ENCODE results near the gene F2RL1. TPM values are rescaled to one million over a fixed set of nuclear protein-coding genes. Genes with fewer than 3 reads are reported as not detected.
"Not testable (repeated sequence)": the region's sequence is repeated elsewhere in the genome, so short reads cannot be mapped to it uniquely, and the experiment has no call there.

Gene F2RL1
- total and polyA plus RNA-seq, 7 donors: 0.04 to 0.17 (median 0.08) TPM

GRCh38 chr5:76820526-76820890, 1.7 kb downstream of the F2RL1 start:
- TF ChIP-seq, protein P1, sequence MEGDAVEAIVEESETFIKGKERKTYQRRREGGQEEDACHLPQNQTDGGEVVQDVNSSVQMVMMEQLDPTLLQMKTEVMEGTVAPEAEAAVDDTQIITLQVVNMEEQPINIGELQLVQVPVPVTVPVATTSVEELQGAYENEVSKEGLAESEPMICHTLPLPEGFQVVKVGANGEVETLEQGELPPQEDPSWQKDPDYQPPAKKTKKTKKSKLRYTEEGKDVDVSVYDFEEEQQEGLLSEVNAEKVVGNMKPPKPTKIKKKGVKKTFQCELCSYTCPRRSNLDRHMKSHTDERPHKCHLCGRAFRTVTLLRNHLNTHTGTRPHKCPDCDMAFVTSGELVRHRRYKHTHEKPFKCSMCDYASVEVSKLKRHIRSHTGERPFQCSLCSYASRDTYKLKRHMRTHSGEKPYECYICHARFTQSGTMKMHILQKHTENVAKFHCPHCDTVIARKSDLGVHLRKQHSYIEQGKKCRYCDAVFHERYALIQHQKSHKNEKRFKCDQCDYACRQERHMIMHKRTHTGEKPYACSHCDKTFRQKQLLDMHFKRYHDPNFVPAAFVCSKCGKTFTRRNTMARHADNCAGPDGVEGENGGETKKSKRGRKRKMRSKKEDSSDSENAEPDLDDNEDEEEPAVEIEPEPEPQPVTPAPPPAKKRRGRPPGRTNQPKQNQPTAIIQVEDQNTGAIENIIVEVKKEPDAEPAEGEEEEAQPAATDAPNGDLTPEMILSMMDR (IDR thresholded peaks at IDR 0.05): no peak
- ATAC-seq (no peak), DNase-seq (no peak)
- H3K4me1 ChIP-seq: no peaks in the 10 kb centered on the region
- WGBS, 3 donors: 56 to 58% (median 58%) methylated on average over 2 of the region's 2 CpGs
- peaks cover 0 to 35% (median 11%) of the 10 kb centered on the region in 3 donors for H3K27me3 ChIP-seq (ENCODE audit: insufficient read depth in 3 of 3, low read length in 2 of 3)
- no peak overlapping the region for H3K4me3 ChIP-seq
- H3K9me3 ChIP-seq: no peaks in the 10 kb centered on the region
- H3K36me3 ChIP-seq (ENCODE audit: insufficient read depth in 1 of 2, low read depth in 1 of 2): no peaks in the 10 kb centered on the region
- H3K27ac ChIP-seq: no peak overlapping the region
- intact Hi-C loops (cut with DNase I): no loop called here

- intact Hi-C loops (cut with DNase I): no loop called here
- 48 to 66% (median 63%) methylated on average over 4 of the region's 4 CpGs for WGBS, 3 donors
These were observed 2.3 kb downstream of the F2RL1 start for GRCh38 chr5:76821136-76821535.

GRCh38 chr5:76822105-76822731, 3.4 kb downstream of the F2RL1 start:
- intact Hi-C loops (cut with DNase I); ATAC-seq; H3K4me3 ChIP-seq; H3K36me3 ChIP-seq (ENCODE audit: insufficient read depth in 1 of 2, low read depth in 1 of 2); H3K27ac ChIP-seq; H3K9me3 ChIP-seq; DNase-seq; H3K4me1 ChIP-seq: not testable (repeated sequence)
- peaks cover 0 to 35% (median 11%) of the 10 kb centered on the region in 3 donors for H3K27me3 ChIP-seq (ENCODE audit: insufficient read depth in 3 of 3, low read length in 2 of 3)
- WGBS, 3 donors: 74 to 81% (median 79%) methylated on average over 7 of the region's 7 CpGs

More at GRCh38 chr5:76821136-76821535, 2.3 kb downstream of the F2RL1 start:
- TF ChIP-seq, protein P1 (IDR thresholded peaks at IDR 0.05): no peak
- Histone ChIP-seq H3K4me3 (no peak overlapping the region), H3K4me1 (no peaks in the 10 kb centered on the region), H3K27ac (no peak overlapping the region), H3K36me3 (ENCODE audit: insufficient read depth in 1 of 2, low read depth in 1 of 2) (no peaks in the 10 kb centered on the region), H3K9me3 (no peaks in the 10 kb centered on the region), H3K27me3 (ENCODE audit: insufficient read depth in 3 of 3, low read length in 2 of 3) (peaks cover 0 to 35% (median 11%) of the 10 kb centered on the region in 3 donors)
- ATAC-seq (no peak), DNase-seq (no peak)

GRCh38 chr5:76826416-76826815, 7.6 kb downstream of the F2RL1 start:
- ATAC-seq; DNase-seq; intact Hi-C loops (cut with DNase I): not testable (repeated sequence)

DNA sequence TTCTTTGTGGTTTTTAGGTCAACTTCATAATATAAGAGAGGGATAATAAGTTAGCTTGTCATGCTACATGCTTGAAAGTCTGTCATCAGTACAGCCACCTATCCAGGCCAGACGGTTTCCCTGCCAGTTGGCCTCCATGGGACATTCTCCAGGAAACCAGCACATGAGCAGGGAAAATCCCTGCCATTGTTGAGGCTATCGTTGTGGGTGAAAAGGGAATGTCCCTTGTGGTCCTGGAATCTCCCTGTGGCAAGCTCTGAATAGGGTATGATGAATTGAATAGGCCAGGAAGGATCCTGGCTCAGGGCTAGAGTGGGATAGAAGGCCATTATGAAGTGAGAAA, 12.3 kb downstream of the F2RL1 start:
- TF ChIP-seq, protein P1 (IDR thresholded peaks at IDR 0.05): no peak
- H3K27ac ChIP-seq: no peak overlapping the region
- H3K9me3 ChIP-seq: no peaks in the 10 kb centered on the region
- intact Hi-C loops (cut with DNase I): no loop called here
- 15 to 22% (median 21%) methylated on average over 2 of the region's 2 CpGs for WGBS, 3 donors
- DNase-seq (no peak), ATAC-seq (no peak)
- H3K4me1 ChIP-seq: no peaks in the 10 kb centered on the region
- no peak overlapping the region for H3K4me3 ChIP-seq
- no peaks in the 10 kb centered on the region for H3K36me3 ChIP-seq (ENCODE audit: insufficient read depth in 1 of 2, low read depth in 1 of 2)
- H3K27me3 ChIP-seq (ENCODE audit: insufficient read depth in 3 of 3, low read length in 2 of 3): no peaks in the 10 kb centered on the region

More at GRCh38 chr5:76826416-76826815, 7.6 kb downstream of the F2RL1 start:
- not testable (repeated sequence) for H3K9me3 ChIP-seq; H3K4me1 ChIP-seq; H3K27ac ChIP-seq; H3K27me3 ChIP-seq (ENCODE audit: insufficient read depth in 3 of 3, low read length in 2 of 3); H3K4me3 ChIP-seq; H3K36me3 ChIP-seq (ENCODE audit: insufficient read depth in 1 of 2, low read depth in 1 of 2)

GRCh38 chr5:76836181-76836580, 17.4 kb downstream of the F2RL1 start:
- WGBS, 3 donors: 79 to 84% (median 80%) methylated on average over 2 of the region's 2 CpGs
- no peak for ATAC-seq
- intact Hi-C loops (cut with DNase I): no loop called here

More at GRCh38 chr5:76836181-76836580, 17.4 kb downstream of the F2RL1 start:
- Histone ChIP-seq H3K36me3 (ENCODE audit: insufficient read depth in 1 of 2, low read depth in 1 of 2) (no peaks in the 10 kb centered on the region), H3K27me3 (ENCODE audit: insufficient read depth in 3 of 3, low read length in 2 of 3) (no peaks in the 10 kb centered on the region), H3K27ac (no peak overlapping the region), H3K4me1 (no peaks in the 10 kb centered on the region), H3K9me3 (no peaks in the 10 kb centered on the region), H3K4me3 (no peak overlapping the region)
- TF ChIP-seq, protein P1 (IDR thresholded peaks at IDR 0.05): no peak
- no peak for DNase-seq
